Measurements from ENCODE around the gene HLA-DQB2.
A peak's percentile ranks its signal among the peaks of the same experiment; 100 is the strongest.
"Not testable (repeated sequence)": the region's sequence is repeated elsewhere in the genome, so short reads cannot be mapped to it uniquely, and the experiment has no call there.

HLA-DQB2 gene

GRCh38 chr6:32763421-32763820 lies at the start of gene HLA-DQB2:
TSS of gene HLA-DQB2 (minus strand) at chr6:32763532. CDS start at chr6:32763470, 62 bp downstream.
- DNase-seq = no peak

GRCh38 chr6:32809171-32809570 lies 45.8 kb upstream of the HLA-DQB2 start:
- DNase-seq = no peak

GRCh38 chr6:32807020-32807580 lies 43.8 kb upstream of the HLA-DQB2 start:
- DNase-seq = no peak

GRCh38 chr6:32805404-32805803 lies 42.1 kb upstream of the HLA-DQB2 start:
- DNase-seq = not testable (repeated sequence)

GRCh38 chr6:32803416-32803815 lies 40.1 kb upstream of the HLA-DQB2 start:
- DNase-seq = no peak

GRCh38 chr6:32799740-32800139 lies 36.4 kb upstream of the HLA-DQB2 start:
- DNase-seq = no peak

- no peak for DNase-seq
Observed at GRCh38 chr6:32799168-32799567, 35.8 kb upstream of the HLA-DQB2 start.

- peak; percentile 93 for DNase-seq
Observed at GRCh38 chr6:32796848-32797776, 33.8 kb upstream of the HLA-DQB2 start.

GRCh38 chr6:32794510-32794909 lies 31.2 kb upstream of the HLA-DQB2 start:
- DNase-seq = no peak

GRCh38 chr6:32792901-32793435 lies 29.6 kb upstream of the HLA-DQB2 start:
- no peak for DNase-seq

- DNase-seq = no peak
Observed at GRCh38 chr6:32790306-32790705, 27.0 kb upstream of the HLA-DQB2 start.

GRCh38 chr6:32785781-32786533 lies 22.6 kb upstream of the HLA-DQB2 start:
- no peak for DNase-seq

GRCh38 chr6:32782923-32783322 lies 19.6 kb upstream of the HLA-DQB2 start:
- not testable (repeated sequence) for DNase-seq

GRCh38 chr6:32779036-32779435 lies 15.7 kb upstream of the HLA-DQB2 start:
- no peak for DNase-seq

- no peak for DNase-seq
Observed at GRCh38 chr6:32775071-32775470, 11.7 kb upstream of the HLA-DQB2 start.

GRCh38 chr6:32774426-32774825 lies 11.1 kb upstream of the HLA-DQB2 start:
- no peak for DNase-seq

GRCh38 chr6:32772656-32773055 lies 9.3 kb upstream of the HLA-DQB2 start:
- DNase-seq = no peak

- no peak for DNase-seq
Observed at GRCh38 chr6:32764048-32764447, 716 bp upstream of the HLA-DQB2 start.

- DNase-seq = no peak
Observed at GRCh38 chr6:32761548-32761947, 1.8 kb downstream of the HLA-DQB2 start.

- no peak for DNase-seq
Observed at GRCh38 chr6:32761072-32761471, 2.3 kb downstream of the HLA-DQB2 start.

- no peak for DNase-seq
Observed at GRCh38 chr6:32759669-32760068, 3.7 kb downstream of the HLA-DQB2 start.

- no peak for DNase-seq
Observed at GRCh38 chr6:32752580-32752979, 10.8 kb downstream of the HLA-DQB2 start.

GRCh38 chr6:32745649-32746048 lies 17.7 kb downstream of the HLA-DQB2 start:
- DNase-seq = not testable (repeated sequence)

Measured in activated effector memory CD4-positive, alpha-beta T cell treated with anti-CD3 and anti-CD28 coated beads, Interleukin-2, amount 50 U/mL, for 16 hours (primary cell).